Measurements from ENCODE around the gene INPPL1.

DNA sequence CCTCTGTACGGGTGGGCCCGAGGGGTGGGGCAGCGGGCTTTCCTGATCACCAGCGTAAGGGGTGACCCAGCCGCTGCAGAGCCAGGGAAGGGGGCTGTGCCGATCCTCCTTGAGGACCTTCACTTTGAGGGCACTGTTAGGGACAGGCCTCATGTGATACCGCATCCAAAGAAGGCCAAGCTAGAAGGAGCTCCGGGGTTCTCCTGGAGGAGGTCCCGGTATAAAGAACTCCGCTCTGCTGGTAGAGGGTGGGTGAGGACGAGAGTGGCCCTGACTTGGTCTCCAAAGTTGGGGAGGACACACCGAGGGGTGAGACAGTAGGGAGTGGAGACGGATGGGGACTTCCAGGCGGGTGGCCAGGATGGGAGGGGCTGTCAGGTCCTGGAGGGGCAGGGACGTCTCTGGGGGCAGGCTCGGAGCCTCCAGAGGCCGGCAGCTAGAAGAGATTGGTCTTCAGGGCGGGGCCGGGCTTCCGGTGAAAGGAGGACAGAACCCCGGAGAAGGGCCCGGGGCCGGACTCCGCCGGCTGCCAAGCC, 14.8 kb downstream of the INPPL1 start:
- TF ChIP-seq, protein P1, sequence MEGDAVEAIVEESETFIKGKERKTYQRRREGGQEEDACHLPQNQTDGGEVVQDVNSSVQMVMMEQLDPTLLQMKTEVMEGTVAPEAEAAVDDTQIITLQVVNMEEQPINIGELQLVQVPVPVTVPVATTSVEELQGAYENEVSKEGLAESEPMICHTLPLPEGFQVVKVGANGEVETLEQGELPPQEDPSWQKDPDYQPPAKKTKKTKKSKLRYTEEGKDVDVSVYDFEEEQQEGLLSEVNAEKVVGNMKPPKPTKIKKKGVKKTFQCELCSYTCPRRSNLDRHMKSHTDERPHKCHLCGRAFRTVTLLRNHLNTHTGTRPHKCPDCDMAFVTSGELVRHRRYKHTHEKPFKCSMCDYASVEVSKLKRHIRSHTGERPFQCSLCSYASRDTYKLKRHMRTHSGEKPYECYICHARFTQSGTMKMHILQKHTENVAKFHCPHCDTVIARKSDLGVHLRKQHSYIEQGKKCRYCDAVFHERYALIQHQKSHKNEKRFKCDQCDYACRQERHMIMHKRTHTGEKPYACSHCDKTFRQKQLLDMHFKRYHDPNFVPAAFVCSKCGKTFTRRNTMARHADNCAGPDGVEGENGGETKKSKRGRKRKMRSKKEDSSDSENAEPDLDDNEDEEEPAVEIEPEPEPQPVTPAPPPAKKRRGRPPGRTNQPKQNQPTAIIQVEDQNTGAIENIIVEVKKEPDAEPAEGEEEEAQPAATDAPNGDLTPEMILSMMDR (IDR thresholded peaks at IDR 0.05) = no peak
- peak in 2 of 4 donors; percentile 40 to 50 for TF ChIP-seq POLR2AphosphoS5 (IDR thresholded peaks at IDR 0.05)

All from sigmoid colon (tissue), 4 donors.